Stimulated activated CD8-positive, alpha-beta memory T cell treated with anti-CD3 and anti-CD28 coated beads, Interleukin-12 subunit alpha, Interleukin-12 subunit beta, amount 100 ng/mL, for 4 hours (primary cell): ENCODE results near the gene ARSB.
"Not testable (repeated sequence)": the region's sequence is repeated elsewhere in the genome, so short reads cannot be mapped to it uniquely, and the experiment has no call there.

ENCODE experiments used
- DNase-seq: peaks from one replicate; pipeline ENCODE4 v3.0.0-alpha.2; 2020; ENCODE audit warnings: low read depth

The ARSB gene

GRCh38 chr5:78747705-78748359, 237.3 kb downstream of the ARSB start:
- DNase-seq: no peak

- no peak for DNase-seq
Measured at GRCh38 chr5:78747055-78747454, 238.1 kb downstream of the ARSB start.

GRCh38 chr5:78746021-78746770, 238.9 kb downstream of the ARSB start:
- DNase-seq: no peak

GRCh38 chr5:78744951-78745534, 240.1 kb downstream of the ARSB start:
- DNase-seq: no peak

GRCh38 chr5:78741019-78741418, 244.1 kb downstream of the ARSB start:
- no peak for DNase-seq

- no peak for DNase-seq
Measured at GRCh38 chr5:78738693-78739300, 246.3 kb downstream of the ARSB start.

GRCh38 chr5:78738104-78738503, 247.0 kb downstream of the ARSB start:
- DNase-seq: no peak

GRCh38 chr5:78735834-78736463, 249.2 kb downstream of the ARSB start:
- no peak for DNase-seq

GRCh38 chr5:78734950-78735349, 250.2 kb downstream of the ARSB start:
- DNase-seq: no peak

- no peak for DNase-seq
Measured at GRCh38 chr5:78734094-78734845, 250.8 kb downstream of the ARSB start.

- DNase-seq: not testable (repeated sequence)
Measured at GRCh38 chr5:78732721-78733120, 252.4 kb downstream of the ARSB start.

GRCh38 chr5:78731884-78732283, 253.2 kb downstream of the ARSB start:
- DNase-seq: no peak

- no peak for DNase-seq
Measured at GRCh38 chr5:78730300-78731094, 254.6 kb downstream of the ARSB start.

- no peak for DNase-seq
Measured at GRCh38 chr5:78727786-78728761, 257.0 kb downstream of the ARSB start.
